Hepatocyte (in vitro differentiated cells): Measurements from ENCODE around the gene MCF2L. TPM values are rescaled to one million over a fixed set of nuclear protein-coding genes. Genes with fewer than 3 reads are reported as not detected.

ENCODE experiments used
- DNase-seq: peaks from one replicate; pipeline ENCODE4 v3.0.0-alpha.2; 2016; ENCODE audit warnings: low spot score
- H2AFZ ChIP-seq: fragments of 200-600 bp; sonication (generic); 2 replicates; pipeline ENCODE4 v1.6.0; 2016; ENCODE audit warnings: antibody characterized with exemption, mild to moderate bottlenecking
- H3K27ac ChIP-seq: fragments of 200-600 bp; sonication (generic); 2 replicates; pipeline ENCODE4 v1.5.1; 2016; ENCODE audit warnings: mild to moderate bottlenecking
- H3K27me3 ChIP-seq: fragments of 200-600 bp; sonication (generic); 2 replicates; pipeline ENCODE4 v1.6.1; 2016
- H3K36me3 ChIP-seq: fragments of 200-600 bp; sonication (generic); replicated peaks from 2 replicates; pipeline ENCODE4 v1.5.1; 2016; ENCODE audit warnings: low read depth; ENCODE audit not compliant: insufficient read depth
- H3K4me1 ChIP-seq: fragments of 200-600 bp; sonication (generic); 2 replicates; pipeline ENCODE4 v1.5.1; 2016; ENCODE audit warnings: mild to moderate bottlenecking, moderate library complexity; ENCODE audit not compliant: insufficient read depth
- H3K4me2 ChIP-seq: fragments of 200-600 bp; sonication (generic); 2 replicates; pipeline ENCODE4 v1.6.0; 2016
- H3K4me3 ChIP-seq: fragments of 200-600 bp; sonication (generic); 2 replicates; pipeline ENCODE4 v1.5.1; 2016; ENCODE audit warnings: mild to moderate bottlenecking
- H3K79me2 ChIP-seq: fragments of 200-600 bp; sonication (generic); 2 replicates; pipeline ENCODE4 v1.6.0; 2017; ENCODE audit warnings: mild to moderate bottlenecking
- H3K9me2 ChIP-seq: fragments of 200-600 bp; sonication (generic); replicated peaks from 2 replicates; pipeline ENCODE4 v1.6.0; 2017; ENCODE audit warnings: mild to moderate bottlenecking; ENCODE audit not compliant: insufficient read depth
- H3K9me3 ChIP-seq: fragments of 200-600 bp; sonication (generic); 2 replicates; pipeline ENCODE4 v1.5.1; 2016; ENCODE audit warnings: low read depth, mild to moderate bottlenecking
- H4K20me1 ChIP-seq: fragments of 200-600 bp; sonication (generic); 2 replicates; pipeline ENCODE4 v1.6.0; 2016; ENCODE audit warnings: mild to moderate bottlenecking; ENCODE audit not compliant: insufficient read depth, poor library complexity, severe bottlenecking
- CTCF ChIP-seq: fragments of 200-600 bp; sonication (generic); IDR thresholded peaks from 2 replicates; pipeline ENCODE4 v1.5.1; 2016; ENCODE audit warnings: antibody characterized with exemption, mild to moderate bottlenecking; ENCODE audit not compliant: poor library complexity
- EZH2 ChIP-seq: fragments of 200-600 bp; sonication (generic); IDR thresholded peaks from 2 replicates; pipeline ENCODE4 v1.6.1; 2016; ENCODE audit warnings: antibody characterized with exemption, mild to moderate bottlenecking, borderline replicate concordance
- EZH2phosphoT487 ChIP-seq: fragments of 200-600 bp; sonication (generic); IDR thresholded peaks from one replicate; pipeline ENCODE4 v1.6.1; 2018; ENCODE audit warnings: antibody characterized with exemption, mild to moderate bottlenecking, low read depth, moderate library complexity; ENCODE audit not compliant: unreplicated experiment, severe bottlenecking
- WGBS: methylation state at CpG from one replicate; pipeline ENCODE4 v1.1.6; 2016; ENCODE audit warnings: low lambda C conversion rate; ENCODE audit errors: missing lambda C conversion rate; 5-methylcytosine and 5-hydroxymethylcytosine counted together
- polyA plus RNA-seq: library from polyadenylated mRNA; unstranded; fragments of >200 nt; fragmentation: Nextera tagmentation; extraction: Ambion mirVana; gene quantifications from 2 replicates; pipeline ENCODE4 v1.2.1, GENCODE V29; 2016
- total RNA-seq: library from RNA; depleted of rRNA; stranded (reverse); fragments of >200 nt; gene quantifications from 2 replicates; pipeline ENCODE4 v1.2.3, GENCODE V29; 2014

The MCF2L gene
- total and polyA plus RNA-seq, 2 experiments from 2014 or later = 11.1 to 22.4 TPM

- no peak for TF ChIP-seq EZH2
- no peak for TF ChIP-seq CTCF
- TF ChIP-seq EZH2phosphoT487 = no peak
- Histone ChIP-seq H3K4me2 (no peak overlapping the region), H3K9me3 (no peaks in the 10 kb centered on the region), H3K9me2 (no peaks in the 10 kb centered on the region), H3K27ac (no peak overlapping the region), H3K4me1 (no peaks in the 10 kb centered on the region), H2AFZ (no peak overlapping the region), H3K79me2 (no peaks in the 10 kb centered on the region), H3K27me3 (no peaks in the 10 kb centered on the region), H3K36me3 (no peaks in the 10 kb centered on the region), H4K20me1 (no peaks in the 10 kb centered on the region), H3K4me3 (no peak overlapping the region)
- WGBS = 86% methylated on average over 10 of the region's 10 CpGs
- DNase-seq = no peak
Measured at GRCh38 chr13:113032291-113032690, 63.3 kb downstream of the MCF2L start.

- no peaks in the 10 kb centered on the region for H3K36me3 ChIP-seq
- no peak for TF ChIP-seq EZH2
- no peak for TF ChIP-seq EZH2phosphoT487
- TF ChIP-seq CTCF = no peak
- H3K9me3 ChIP-seq = no peaks in the 10 kb centered on the region
- no peak overlapping the region for H2AFZ ChIP-seq
- no peaks in the 10 kb centered on the region for H3K4me1 ChIP-seq
- DNase-seq = no peak
- H3K27me3 ChIP-seq = no peaks in the 10 kb centered on the region
- WGBS = 89% methylated on average over 12 of the region's 43 CpGs
- H3K4me3 ChIP-seq = no peak overlapping the region
- H3K4me2 ChIP-seq = no peak overlapping the region
- H3K27ac ChIP-seq = no peak overlapping the region
- H3K79me2 ChIP-seq = no peaks in the 10 kb centered on the region
- no peaks in the 10 kb centered on the region for H4K20me1 ChIP-seq
- H3K9me2 ChIP-seq = no peaks in the 10 kb centered on the region
Measured at GRCh38 chr13:113033054-113033850, 64.2 kb downstream of the MCF2L start.

DNA sequence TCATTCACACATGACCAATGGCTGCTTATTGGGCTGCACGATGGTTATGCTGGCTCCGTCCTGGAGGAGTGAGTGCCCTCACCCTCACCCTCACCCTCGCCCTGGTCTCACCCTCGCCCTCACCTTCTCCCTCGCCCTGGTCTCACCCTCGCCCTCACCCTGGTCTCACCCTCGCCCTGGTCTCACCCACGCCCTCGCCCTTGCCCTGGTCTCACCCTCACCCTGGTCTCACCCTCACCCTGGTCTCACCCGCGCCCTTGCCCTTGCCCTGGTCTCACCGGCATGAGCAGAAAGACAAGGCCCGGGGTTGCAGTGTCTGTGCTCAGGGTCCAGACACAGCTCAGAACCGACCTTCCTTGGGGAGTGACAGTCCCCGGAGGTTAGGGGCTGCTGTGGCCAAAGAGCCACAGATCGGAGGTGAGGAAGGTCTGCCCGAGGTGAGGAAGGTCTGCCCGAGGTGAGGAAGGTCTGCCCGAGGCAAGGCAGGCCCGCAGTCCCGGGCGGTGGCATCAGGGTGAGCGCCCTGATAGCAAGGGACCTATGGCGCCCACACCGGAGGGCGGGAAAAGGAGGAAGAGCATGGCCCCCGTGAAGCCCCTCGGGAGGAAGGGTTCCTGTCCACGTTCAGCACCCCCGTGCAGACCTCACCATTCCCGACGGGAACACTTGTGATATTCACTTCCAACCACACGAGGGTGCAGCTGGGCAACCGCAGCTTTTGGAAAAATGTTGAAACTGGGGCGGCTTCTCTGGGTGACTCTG is 65.6 kb downstream of the MCF2L start:
- Histone ChIP-seq H3K9me3 (no peaks in the 10 kb centered on the region), H3K27ac (no peak overlapping the region), H3K9me2 (no peaks in the 10 kb centered on the region), H3K4me3 (no peak overlapping the region), H3K36me3 (no peaks in the 10 kb centered on the region), H2AFZ (no peak overlapping the region), H3K4me2 (no peak overlapping the region), H3K4me1 (no peaks in the 10 kb centered on the region), H3K27me3 (no peaks in the 10 kb centered on the region), H4K20me1 (no peaks in the 10 kb centered on the region), H3K79me2 (no peaks in the 10 kb centered on the region)
- TF ChIP-seq CTCF = peak; percentile 67
- no peak for TF ChIP-seq EZH2phosphoT487
- DNase-seq = peak; percentile 67
- whole genome bisulfite sequencing = 72% methylated on average over 33 of the region's 35 CpGs
